C4-2B (cell line): ENCODE results near the gene PEX3.

Experiments
- ZFX ChIP-seq: fragments of 450-650 bp; IDR thresholded peaks from 2 replicates; pipeline ENCODE4 v1.6.1; 2017
- TF ChIP-seq, protein P1 (sequence below): fragments of 450-650 bp; conservative IDR thresholded peaks from 2 replicates; pipeline ENCODE4 v1.5.1; 2017; ENCODE audit warnings: mild to moderate bottlenecking

DNA sequence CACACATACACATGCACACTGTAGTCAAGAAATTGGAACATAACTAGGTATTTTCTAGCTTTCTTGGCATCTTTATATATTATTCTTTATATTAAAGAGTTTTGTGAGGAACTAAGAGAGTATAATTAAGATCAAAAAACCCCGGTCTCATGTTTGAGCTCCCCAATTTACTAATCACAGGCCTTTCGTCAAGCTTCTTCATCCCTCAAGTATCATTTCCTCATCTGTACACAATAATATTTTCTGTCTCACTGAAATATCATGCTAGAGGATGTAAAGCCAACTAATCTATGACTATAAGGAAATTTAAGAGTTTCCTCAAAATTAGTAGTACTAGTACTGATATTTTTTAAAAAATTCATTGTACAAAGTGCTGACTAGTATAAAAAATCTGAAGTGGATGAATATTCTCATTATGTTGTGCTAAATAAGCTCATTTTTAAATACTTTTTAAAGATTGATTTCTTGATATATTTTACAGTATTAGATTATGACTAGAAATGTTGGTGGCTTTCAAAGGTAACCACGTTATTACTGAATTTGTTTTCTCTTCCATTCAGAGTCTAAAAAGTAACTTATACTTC lies 28.0 kb downstream of the PEX3 start:
- TF ChIP-seq, protein P1, sequence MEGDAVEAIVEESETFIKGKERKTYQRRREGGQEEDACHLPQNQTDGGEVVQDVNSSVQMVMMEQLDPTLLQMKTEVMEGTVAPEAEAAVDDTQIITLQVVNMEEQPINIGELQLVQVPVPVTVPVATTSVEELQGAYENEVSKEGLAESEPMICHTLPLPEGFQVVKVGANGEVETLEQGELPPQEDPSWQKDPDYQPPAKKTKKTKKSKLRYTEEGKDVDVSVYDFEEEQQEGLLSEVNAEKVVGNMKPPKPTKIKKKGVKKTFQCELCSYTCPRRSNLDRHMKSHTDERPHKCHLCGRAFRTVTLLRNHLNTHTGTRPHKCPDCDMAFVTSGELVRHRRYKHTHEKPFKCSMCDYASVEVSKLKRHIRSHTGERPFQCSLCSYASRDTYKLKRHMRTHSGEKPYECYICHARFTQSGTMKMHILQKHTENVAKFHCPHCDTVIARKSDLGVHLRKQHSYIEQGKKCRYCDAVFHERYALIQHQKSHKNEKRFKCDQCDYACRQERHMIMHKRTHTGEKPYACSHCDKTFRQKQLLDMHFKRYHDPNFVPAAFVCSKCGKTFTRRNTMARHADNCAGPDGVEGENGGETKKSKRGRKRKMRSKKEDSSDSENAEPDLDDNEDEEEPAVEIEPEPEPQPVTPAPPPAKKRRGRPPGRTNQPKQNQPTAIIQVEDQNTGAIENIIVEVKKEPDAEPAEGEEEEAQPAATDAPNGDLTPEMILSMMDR, result no peak
- no peak for TF ChIP-seq ZFX
